Neural cell (in vitro differentiated cells): ENCODE measurements around the gene HINT2. TPM values are rescaled to one million over a fixed set of nuclear protein-coding genes. Genes with fewer than 3 reads are reported as not detected.
A peak's percentile ranks its signal among the peaks of the same experiment; 100 is the strongest.

Experiments used
- H2AFZ ChIP-seq: fragments of 200-600, 300-800 bp; sonication (generic), shearing (Covaris generic); 2 replicates; pipeline ENCODE4 v1.6.0; 2014; ENCODE audit warnings: low read depth, mild to moderate bottlenecking, antibody characterized with exemption, low read length, moderate library complexity
- H3F3A ChIP-seq: fragments of 200-600 bp; shearing (Covaris generic); 2 replicates; pipeline ENCODE4 v1.6.1; 2016; ENCODE audit warnings: mild to moderate bottlenecking, moderate library complexity, mixed read lengths, antibody characterized with exemption, low read length; ENCODE audit not compliant: insufficient read depth, poor library complexity, severe bottlenecking
- H3K27ac ChIP-seq: fragments of 200-600, 300-800 bp; sonication (generic), shearing (Covaris generic); 2 replicates; pipeline ENCODE4 v1.5.1; 2014; ENCODE audit warnings: mild to moderate bottlenecking, low read length, moderate library complexity
- H3K27me3 ChIP-seq: fragments of 300-800, 200-600 bp; sonication (generic), shearing (Covaris generic); 2 replicates; pipeline ENCODE4 v1.6.0; 2014; ENCODE audit warnings: mild to moderate bottlenecking, low read depth, low read length, moderate library complexity; ENCODE audit not compliant: insufficient read depth
- H3K36me3 ChIP-seq: fragments of 300-800, 200-600 bp; sonication (generic), shearing (Covaris generic); 2 replicates; pipeline ENCODE4 v1.5.1; 2014; ENCODE audit warnings: mild to moderate bottlenecking, antibody characterized with exemption, low read length, moderate library complexity; ENCODE audit not compliant: insufficient read depth
- H3K4me2 ChIP-seq: fragments of 300-800, 200-600 bp; sonication (generic), shearing (Covaris generic); 2 replicates; pipeline ENCODE4 v1.6.0; 2014; ENCODE audit warnings: mild to moderate bottlenecking, low read length
- H3K4me3 ChIP-seq: fragments of 300-800, 200-600 bp; sonication (generic), shearing (Covaris generic); 2 replicates; pipeline ENCODE4 v1.5.1; 2014; ENCODE audit warnings: mild to moderate bottlenecking, low read length, moderate library complexity
- H3K79me2 ChIP-seq: fragments of 200-600 bp; shearing (Covaris generic); replicated peaks from 2 replicates; pipeline ENCODE4 v1.6.0; 2014; ENCODE audit warnings: mild to moderate bottlenecking, low read length, moderate library complexity; ENCODE audit not compliant: insufficient read depth
- H3K9ac ChIP-seq: fragments of 300-800, 200-600 bp; sonication (generic), shearing (Covaris generic); 2 replicates; pipeline ENCODE4 v1.6.1; 2016; ENCODE audit warnings: mild to moderate bottlenecking, low read length, mixed read lengths
- H3K9me2 ChIP-seq: fragments of 200-600 bp; shearing (Covaris generic); 2 replicates; pipeline ENCODE4 v1.6.1; 2016; ENCODE audit warnings: mild to moderate bottlenecking, low read length, mixed read lengths; ENCODE audit not compliant: insufficient read depth
- H3K9me3 ChIP-seq: fragments of 200-600, 300-800 bp; sonication (generic), shearing (Covaris generic); 2 replicates; pipeline ENCODE4 v1.6.1; 2016; ENCODE audit warnings: mild to moderate bottlenecking, mixed run types, low read length, moderate library complexity, mixed read lengths
- H4K20me1 ChIP-seq: fragments of 200-600 bp; shearing (Covaris generic); 2 replicates; pipeline ENCODE4 v1.6.1; 2016; ENCODE audit warnings: mild to moderate bottlenecking, mixed run types; ENCODE audit not compliant: insufficient read depth
- CTCF ChIP-seq: fragments of 450-650 bp; IDR thresholded peaks from 2 replicates; pipeline ENCODE4 v1.5.1; 2014; ENCODE audit warnings: antibody characterized with exemption, mild to moderate bottlenecking, moderate library complexity; ENCODE audit not compliant: poor library complexity, severe bottlenecking
- EP300 ChIP-seq: fragments of 450-650 bp; conservative IDR thresholded peaks from 2 replicates; pipeline ENCODE4 v1.6.1; 2014; ENCODE audit warnings: antibody characterized with exemption, mild to moderate bottlenecking, moderate library complexity; ENCODE audit not compliant: poor library complexity, severe bottlenecking
- EZH2 ChIP-seq: fragments of 200-600, 300-800 bp; shearing (Covaris generic), sonication (generic); IDR thresholded peaks from 2 replicates; pipeline ENCODE4 v1.6.1; 2014; ENCODE audit warnings: antibody characterized with exemption, low read length, borderline replicate concordance, mild to moderate bottlenecking; ENCODE audit not compliant: insufficient read depth, poor library complexity, severe bottlenecking
- MXI1 ChIP-seq: fragments of 450-650 bp; conservative IDR thresholded peaks from 2 replicates; pipeline ENCODE4 v1.6.1; 2014; ENCODE audit warnings: antibody characterized with exemption, mild to moderate bottlenecking; ENCODE audit not compliant: poor library complexity, severe bottlenecking
- POLR2AphosphoS5 ChIP-seq: IDR thresholded peaks from 2 replicates; pipeline ENCODE4 v1.6.1; 2012
- RAD21 ChIP-seq: fragments of 450-650 bp; conservative IDR thresholded peaks from 2 replicates; pipeline ENCODE4 v1.6.1; 2014; ENCODE audit warnings: antibody characterized with exemption, mild to moderate bottlenecking, moderate library complexity
- REST ChIP-seq: IDR thresholded peaks from 2 replicates; pipeline ENCODE4 v1.6.1; 2012; ENCODE audit warnings: borderline replicate concordance
- SMC3 ChIP-seq: fragments of 450-650 bp; conservative IDR thresholded peaks from 2 replicates; pipeline ENCODE4 v1.6.1; 2014; ENCODE audit warnings: antibody characterized with exemption, mild to moderate bottlenecking, moderate library complexity; ENCODE audit not compliant: poor library complexity
- TAF1 ChIP-seq: IDR thresholded peaks from 2 replicates; pipeline ENCODE4 v1.6.1; 2012; ENCODE audit warnings: low read depth
- polyA plus RNA-seq: library from polyadenylated mRNA; depleted of rRNA; stranded (reverse); fragments of >200 nt; gene quantifications from 2 replicates; pipeline ENCODE4 v1.2.3, GENCODE V29; 2014

HINT2 gene
- polyA plus RNA-seq, 1 donor from 2014 or later, result 31.0 TPM

GRCh38 chr9:35826071-35826701, 11.3 kb upstream of the HINT2 start:
- H4K20me1 ChIP-seq, result no peaks in the 10 kb centered on the region

GRCh38 chr9:35822926-35823325, 8.1 kb upstream of the HINT2 start:
- H3K36me3 ChIP-seq, result no peaks in the 10 kb centered on the region
- no peaks in the 10 kb centered on the region for H4K20me1 ChIP-seq
- H2AFZ ChIP-seq, result no peak overlapping the region
- no peaks in the 10 kb centered on the region for H3K9me3 ChIP-seq
- no peak overlapping the region for H3K9ac ChIP-seq
- H3K27ac ChIP-seq, result no peak overlapping the region
- no peak overlapping the region for H3K4me3 ChIP-seq
- H3K4me2 ChIP-seq, result no peak overlapping the region
- H3K79me2 ChIP-seq, result no peaks in the 10 kb centered on the region
- H3K27me3 ChIP-seq, result no peaks in the 10 kb centered on the region
- no peaks in the 10 kb centered on the region for H3K9me2 ChIP-seq
- no peaks in the 10 kb centered on the region for H3F3A ChIP-seq
- TF ChIP-seq REST (no peak), TAF1 (no peak), EZH2 (no peak), SMC3 (no peak), RAD21 (no peak), POLR2AphosphoS5 (no peak), EP300 (no peak)

More at GRCh38 chr9:35826071-35826701, 11.3 kb upstream of the HINT2 start:
- H3K27ac ChIP-seq, result no peak overlapping the region
- H2AFZ ChIP-seq, result no peak overlapping the region
- no peaks in the 10 kb centered on the region for H3F3A ChIP-seq
- H3K79me2 ChIP-seq, result peaks cover 14% of the 10 kb centered on the region
- no peak overlapping the region for H3K9ac ChIP-seq
- H3K9me2 ChIP-seq, result no peaks in the 10 kb centered on the region
- H3K36me3 ChIP-seq, result no peaks in the 10 kb centered on the region
- no peaks in the 10 kb centered on the region for H3K27me3 ChIP-seq
- no peak for TF ChIP-seq REST
- TF ChIP-seq MXI1, result no peak
- TF ChIP-seq SMC3, result peak; percentile 49
- peak; percentile 62 for TF ChIP-seq CTCF
- no peak for TF ChIP-seq TAF1
- no peak for TF ChIP-seq EP300
- TF ChIP-seq EZH2, result no peak
- TF ChIP-seq POLR2AphosphoS5, result no peak
- TF ChIP-seq RAD21, result peak; percentile 30
- H3K9me3 ChIP-seq, result no peaks in the 10 kb centered on the region
- no peak overlapping the region for H3K4me3 ChIP-seq
- no peak overlapping the region for H3K4me2 ChIP-seq
